ENCODE data around the gene IFT52.
"Not testable (repeated sequence)": the region's sequence is repeated elsewhere in the genome, so short reads cannot be mapped to it uniquely, and the experiment has no call there.

DNA sequence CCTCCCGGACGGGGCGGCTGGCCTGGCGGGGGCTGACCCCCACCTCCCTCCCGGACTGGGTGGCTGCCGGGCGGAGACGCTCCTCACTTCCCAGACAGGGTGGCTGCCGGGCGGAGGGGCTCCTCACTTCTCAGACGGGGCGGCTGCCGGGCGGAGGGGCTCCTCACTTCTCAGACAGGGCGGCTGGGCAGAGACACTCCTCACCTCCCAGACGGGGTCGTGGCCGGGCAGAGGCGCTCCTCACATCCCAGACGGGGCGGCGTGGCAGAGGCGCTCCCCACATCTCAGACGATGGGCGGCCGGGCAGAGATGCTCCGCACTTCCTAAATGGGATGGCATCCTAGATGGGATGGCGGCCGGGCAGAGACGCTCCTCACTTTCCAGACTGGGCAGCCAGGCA lies 16.5 kb downstream of the IFT52 start:
- TF ChIP-seq ZNF274 (IDR thresholded peaks at IDR 0.05; ENCODE audit: low read depth, low read length); YY1 (IDR thresholded peaks at IDR 0.05; ENCODE audit: insufficient read depth, insufficient read length); SUZ12 (IDR thresholded peaks at IDR 0.05; ENCODE audit: extremely low read depth, insufficient read depth, insufficient read length): not testable (repeated sequence)
